ENCODE measurements around the gene MED27.

Gene MED27

DNA sequence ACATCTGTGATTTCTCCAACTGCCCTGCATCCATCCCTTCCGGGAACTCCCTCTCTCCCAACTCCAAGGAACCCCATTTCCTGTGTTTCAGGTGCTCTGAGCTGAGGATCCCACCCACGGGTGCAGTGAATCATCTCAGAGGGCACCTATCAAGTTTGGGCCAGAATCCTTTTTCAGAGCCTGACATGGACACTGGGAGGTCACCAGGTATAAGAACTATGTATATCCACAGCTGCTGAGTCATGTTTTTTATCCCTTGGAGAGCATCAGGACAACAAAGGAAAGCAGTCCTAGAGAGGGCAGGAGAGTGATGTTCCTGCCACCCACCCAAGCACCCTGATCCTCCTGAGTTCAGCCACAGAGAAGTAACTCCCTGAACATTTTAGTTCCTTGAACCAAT, 3.8 kb downstream of the MED27 start:
- no peak for TF ChIP-seq SUZ12 (IDR thresholded peaks at IDR 0.05; ENCODE audit: extremely low read depth, insufficient read depth, insufficient read length)
- no peak for TF ChIP-seq YY1 (IDR thresholded peaks at IDR 0.05; ENCODE audit: insufficient read depth, insufficient read length)
- no peak for TF ChIP-seq ZNF274 (IDR thresholded peaks at IDR 0.05; ENCODE audit: low read depth, low read length)
- DNase-seq (ENCODE audit: low read depth, low spot score), result no peak
- no peaks in the 10 kb centered on the region for H3K4me1 ChIP-seq (ENCODE audit: insufficient read depth, insufficient read length)
- no peak overlapping the region for H3K9ac ChIP-seq (ENCODE audit: insufficient read length, low read depth)
- peaks cover 51% of the 10 kb centered on the region for H3K36me3 ChIP-seq (ENCODE audit: insufficient read depth, insufficient read length, low read length)
- H3K4me3 ChIP-seq (ENCODE audit: insufficient read length, low read depth), result no peak overlapping the region
- H3K9me3 ChIP-seq (ENCODE audit: insufficient read depth, low read length), result no peaks in the 10 kb centered on the region
- H3K27me3 ChIP-seq (ENCODE audit: insufficient read depth, insufficient read length), result no peaks in the 10 kb centered on the region

DNA sequence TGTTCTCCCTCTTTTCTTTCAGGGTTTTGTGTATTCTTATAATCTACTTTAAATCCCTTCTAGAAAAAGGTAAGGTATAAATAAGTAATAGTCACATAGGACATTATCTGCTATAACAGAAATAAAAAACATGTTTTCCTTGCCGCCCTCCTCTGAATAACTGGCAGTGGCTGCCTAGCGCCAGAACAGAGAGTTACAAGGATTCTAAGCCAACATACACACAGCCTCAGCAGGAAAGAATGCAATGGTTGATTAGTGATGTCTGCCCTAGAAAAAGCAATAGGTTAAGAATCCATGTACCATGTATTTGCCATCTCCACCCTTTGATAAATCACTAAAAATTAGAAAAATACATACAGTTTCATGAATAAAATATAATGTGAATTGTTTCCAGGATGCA, 4.9 kb downstream of the MED27 start:
- no peaks in the 10 kb centered on the region for H3K27me3 ChIP-seq (ENCODE audit: insufficient read depth, insufficient read length)
- DNase-seq (ENCODE audit: low read depth, low spot score), result no peak
- no peak overlapping the region for H3K9ac ChIP-seq (ENCODE audit: insufficient read length, low read depth)
- H3K9me3 ChIP-seq (ENCODE audit: insufficient read depth, low read length), result no peaks in the 10 kb centered on the region
- H3K36me3 ChIP-seq (ENCODE audit: insufficient read depth, insufficient read length, low read length), result peaks cover 53% of the 10 kb centered on the region
- no peak for TF ChIP-seq ZNF274 (IDR thresholded peaks at IDR 0.05; ENCODE audit: low read depth, low read length)
- no peak overlapping the region for H3K4me3 ChIP-seq (ENCODE audit: insufficient read length, low read depth)
- H3K4me1 ChIP-seq (ENCODE audit: insufficient read depth, insufficient read length), result no peaks in the 10 kb centered on the region

DNA sequence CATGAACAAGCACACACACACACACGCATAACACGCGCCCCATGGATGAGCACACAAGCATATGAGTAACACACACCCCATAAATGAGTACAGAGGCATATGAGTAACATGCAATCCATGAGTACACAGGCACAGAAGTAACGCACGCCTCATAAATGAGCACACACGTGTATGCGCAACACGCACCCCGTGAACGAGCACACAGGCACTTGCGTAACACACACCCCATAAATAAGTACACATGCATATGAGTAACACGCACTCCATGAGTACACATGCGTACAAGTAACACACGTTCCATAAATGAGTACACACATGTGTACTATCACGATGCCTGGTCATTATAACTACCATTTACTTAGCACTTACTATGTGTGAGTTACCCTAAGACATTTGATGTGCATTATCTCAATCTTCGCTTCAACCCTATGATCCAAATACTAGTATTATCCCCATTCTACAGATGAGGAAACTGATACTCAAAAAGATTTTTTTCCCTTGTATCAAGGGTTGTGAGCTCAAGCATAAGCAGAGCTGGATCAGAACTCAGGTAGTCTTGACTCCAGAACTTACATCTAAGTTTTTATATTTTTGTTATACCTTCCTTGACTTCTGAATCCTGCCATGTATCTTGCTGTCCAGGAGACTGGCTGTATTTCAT, 7.7 kb downstream of the MED27 start:
- H3K4me1 ChIP-seq (ENCODE audit: insufficient read depth, insufficient read length), result peaks cover 2% of the 10 kb centered on the region
- H3K4me3 ChIP-seq (ENCODE audit: insufficient read length, low read depth), result no peak overlapping the region
- H3K9ac ChIP-seq (ENCODE audit: insufficient read length, low read depth), result no peak overlapping the region
- TF ChIP-seq ZNF274 (IDR thresholded peaks at IDR 0.05; ENCODE audit: low read depth, low read length), result no peak
- TF ChIP-seq SUZ12 (IDR thresholded peaks at IDR 0.05; ENCODE audit: extremely low read depth, insufficient read depth, insufficient read length), result no peak
- TF ChIP-seq YY1 (IDR thresholded peaks at IDR 0.05; ENCODE audit: insufficient read depth, insufficient read length), result no peak
- H3K9me3 ChIP-seq (ENCODE audit: insufficient read depth, low read length), result no peaks in the 10 kb centered on the region
- H3K27me3 ChIP-seq (ENCODE audit: insufficient read depth, insufficient read length), result no peaks in the 10 kb centered on the region
- DNase-seq (ENCODE audit: low read depth, low spot score), result no peak
- H3K36me3 ChIP-seq (ENCODE audit: insufficient read depth, insufficient read length, low read length), result peaks cover 55% of the 10 kb centered on the region

DNA sequence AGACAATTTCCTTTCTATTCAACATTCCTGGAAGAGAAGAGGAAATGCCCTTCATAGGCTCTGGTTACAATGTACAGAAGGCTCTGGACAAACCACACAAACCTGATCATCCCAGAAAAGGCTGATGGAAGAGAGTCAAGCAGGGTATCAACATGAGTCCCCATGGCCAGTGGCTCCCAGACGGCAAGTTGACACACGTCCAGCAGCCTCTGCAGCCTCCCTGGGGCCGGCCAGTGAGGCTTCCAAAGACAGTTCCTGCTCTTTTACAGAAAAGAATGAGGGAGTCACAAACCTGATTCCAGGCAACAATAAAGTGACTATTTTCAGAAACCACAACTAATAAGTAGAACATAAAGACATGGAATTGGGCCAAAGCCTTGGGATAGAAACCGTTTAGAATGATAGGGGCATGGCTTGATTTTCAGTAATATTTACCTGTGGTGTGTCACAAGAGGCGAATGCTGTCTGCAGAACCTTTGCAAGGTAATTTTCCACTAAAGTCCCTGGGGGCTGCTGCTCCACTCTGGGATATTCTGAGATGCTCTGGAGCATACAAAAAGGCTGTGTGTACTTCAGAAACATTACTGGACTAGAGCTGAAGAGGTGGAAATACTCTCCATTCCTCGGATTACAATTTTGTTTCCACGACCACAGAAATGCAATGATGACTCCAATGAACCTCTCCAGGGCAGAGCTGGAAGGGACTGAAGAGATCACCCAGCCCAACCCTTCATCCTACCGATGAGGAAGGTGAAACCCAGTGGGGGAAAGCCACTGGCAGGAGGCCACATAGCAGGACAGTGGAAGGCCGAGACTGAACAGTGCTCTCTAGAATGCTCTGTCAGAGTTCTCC, 10.4 kb downstream of the MED27 start:
- Histone ChIP-seq H3K4me3 (ENCODE audit: insufficient read length, low read depth) (no peak overlapping the region), H3K36me3 (ENCODE audit: insufficient read depth, insufficient read length, low read length) (peaks cover 38% of the 10 kb centered on the region), H3K27me3 (ENCODE audit: insufficient read depth, insufficient read length) (no peaks in the 10 kb centered on the region), H3K9me3 (ENCODE audit: insufficient read depth, low read length) (no peaks in the 10 kb centered on the region), H3K4me1 (ENCODE audit: insufficient read depth, insufficient read length) (peaks cover 5% of the 10 kb centered on the region), H3K9ac (ENCODE audit: insufficient read length, low read depth) (no peak overlapping the region)
- no peak for DNase-seq (ENCODE audit: low read depth, low spot score)
- no peak for TF ChIP-seq YY1 (IDR thresholded peaks at IDR 0.05; ENCODE audit: insufficient read depth, insufficient read length)
- TF ChIP-seq SUZ12 (IDR thresholded peaks at IDR 0.05; ENCODE audit: extremely low read depth, insufficient read depth, insufficient read length), result no peak

DNA sequence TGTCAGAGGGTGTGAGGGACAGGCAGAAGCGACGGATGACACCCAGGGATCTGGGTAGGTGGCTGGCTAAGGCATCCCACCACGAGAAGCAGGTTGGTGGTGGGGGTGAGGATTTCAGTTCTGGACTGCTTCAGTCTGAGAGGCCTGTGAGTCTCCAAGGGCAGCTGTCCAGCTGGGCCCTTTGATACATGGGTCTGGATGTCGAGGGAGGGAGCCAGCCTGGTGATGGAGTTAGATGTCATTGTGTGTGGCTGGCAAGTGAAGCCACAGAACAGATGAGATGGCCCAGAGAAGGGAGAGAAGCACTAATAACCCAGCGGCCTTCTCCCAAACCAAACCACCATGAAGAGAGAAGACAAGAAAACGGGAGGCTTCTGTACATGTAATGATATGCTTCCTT, 11.1 kb downstream of the MED27 start:
- TF ChIP-seq ZNF274 (IDR thresholded peaks at IDR 0.05; ENCODE audit: low read depth, low read length) (no peak), YY1 (IDR thresholded peaks at IDR 0.05; ENCODE audit: insufficient read depth, insufficient read length) (no peak), SUZ12 (IDR thresholded peaks at IDR 0.05; ENCODE audit: extremely low read depth, insufficient read depth, insufficient read length) (no peak)
- Histone ChIP-seq H3K9ac (ENCODE audit: insufficient read length, low read depth) (no peak overlapping the region), H3K27me3 (ENCODE audit: insufficient read depth, insufficient read length) (no peaks in the 10 kb centered on the region), H3K36me3 (ENCODE audit: insufficient read depth, insufficient read length, low read length) (peaks cover 35% of the 10 kb centered on the region), H3K9me3 (ENCODE audit: insufficient read depth, low read length) (no peaks in the 10 kb centered on the region), H3K4me1 (ENCODE audit: insufficient read depth, insufficient read length) (peaks cover 5% of the 10 kb centered on the region), H3K4me3 (ENCODE audit: insufficient read length, low read depth) (no peak overlapping the region)
- DNase-seq (ENCODE audit: low read depth, low spot score), result no peak

DNA sequence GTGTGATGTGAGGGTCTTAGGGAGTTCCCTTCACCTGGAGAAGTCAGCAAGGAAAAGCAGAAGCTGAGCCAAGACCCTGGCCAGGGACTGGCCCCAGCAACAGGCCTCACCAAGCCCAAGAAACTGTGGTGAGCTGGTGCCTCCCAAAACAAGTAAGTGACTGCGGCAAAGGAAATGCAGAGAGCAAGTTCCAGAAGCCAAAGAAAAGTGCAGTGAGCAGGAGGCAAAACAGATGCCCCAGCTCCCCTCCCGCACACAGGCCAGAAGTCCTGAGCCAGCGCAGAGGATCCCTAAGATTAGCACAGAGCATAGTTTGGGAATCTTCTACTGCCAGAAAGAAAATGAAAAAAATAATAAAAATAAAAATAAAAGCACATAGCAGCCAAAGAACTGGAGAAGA, 13.2 kb downstream of the MED27 start:
- H3K4me3 ChIP-seq (ENCODE audit: insufficient read length, low read depth), result no peak overlapping the region
- H3K27me3 ChIP-seq (ENCODE audit: insufficient read depth, insufficient read length), result no peaks in the 10 kb centered on the region
- H3K9ac ChIP-seq (ENCODE audit: insufficient read length, low read depth), result no peak overlapping the region
- H3K36me3 ChIP-seq (ENCODE audit: insufficient read depth, insufficient read length, low read length), result peaks cover 19% of the 10 kb centered on the region
- no peaks in the 10 kb centered on the region for H3K9me3 ChIP-seq (ENCODE audit: insufficient read depth, low read length)
- TF ChIP-seq ZNF274 (IDR thresholded peaks at IDR 0.05; ENCODE audit: low read depth, low read length), result no peak
- TF ChIP-seq YY1 (IDR thresholded peaks at IDR 0.05; ENCODE audit: insufficient read depth, insufficient read length), result no peak
- no peak for TF ChIP-seq SUZ12 (IDR thresholded peaks at IDR 0.05; ENCODE audit: extremely low read depth, insufficient read depth, insufficient read length)
- peaks cover 5% of the 10 kb centered on the region for H3K4me1 ChIP-seq (ENCODE audit: insufficient read depth, insufficient read length)
- no peak for DNase-seq (ENCODE audit: low read depth, low spot score)

DNA sequence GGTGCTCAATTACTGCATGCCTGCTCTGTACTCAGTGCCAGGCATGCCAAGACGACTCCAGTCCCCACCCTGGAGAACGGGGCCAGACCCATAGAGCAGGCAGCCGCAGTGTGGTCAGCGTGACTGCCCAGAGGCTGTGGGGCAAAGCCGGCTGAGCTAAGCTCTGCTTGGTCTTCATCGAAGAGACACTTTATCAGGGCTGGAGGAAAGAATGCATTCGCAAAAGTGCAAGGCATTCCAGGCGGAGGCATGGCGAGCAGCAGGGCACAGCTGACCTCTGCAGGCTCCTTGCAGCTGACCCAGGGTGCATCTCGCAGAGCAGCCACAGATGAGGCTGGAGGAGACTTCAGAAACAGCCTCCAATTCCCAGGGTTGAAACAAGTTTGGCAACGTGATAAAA, 13.6 kb downstream of the MED27 start:
- no peaks in the 10 kb centered on the region for H3K9me3 ChIP-seq (ENCODE audit: insufficient read depth, low read length)
- peaks cover 16% of the 10 kb centered on the region for H3K36me3 ChIP-seq (ENCODE audit: insufficient read depth, insufficient read length, low read length)
- no peak for TF ChIP-seq SUZ12 (IDR thresholded peaks at IDR 0.05; ENCODE audit: extremely low read depth, insufficient read depth, insufficient read length)
- TF ChIP-seq ZNF274 (IDR thresholded peaks at IDR 0.05; ENCODE audit: low read depth, low read length), result no peak
- no peak for TF ChIP-seq YY1 (IDR thresholded peaks at IDR 0.05; ENCODE audit: insufficient read depth, insufficient read length)
- no peaks in the 10 kb centered on the region for H3K27me3 ChIP-seq (ENCODE audit: insufficient read depth, insufficient read length)
- peaks cover 5% of the 10 kb centered on the region for H3K4me1 ChIP-seq (ENCODE audit: insufficient read depth, insufficient read length)
- H3K9ac ChIP-seq (ENCODE audit: insufficient read length, low read depth), result no peak overlapping the region
- no peak overlapping the region for H3K4me3 ChIP-seq (ENCODE audit: insufficient read length, low read depth)
- DNase-seq (ENCODE audit: low read depth, low spot score), result no peak

All from NT2/D1 (cell line).